ENCODE results near the gene RTP4.

Gene RTP4

GRCh38 chr3:187368251-187369088, at the start of gene RTP4:
Gene RTP4, plus strand, starts transcription at chr3:187368385. Its CDS starts 57 bp downstream, at chr3:187368442.
- DNase-seq = peak; percentile 33 to 46

- DNase-seq = peak; percentile 34 to 39
These were observed 49.2 kb upstream of the RTP4 start for GRCh38 chr3:187318819-187319616.

GRCh38 chr3:187319699-187320302, 48.4 kb upstream of the RTP4 start:
- peak; percentile 14 to 31 for DNase-seq

- no peak for DNase-seq
These were observed 46.4 kb upstream of the RTP4 start for GRCh38 chr3:187321766-187322165.

- no peak for DNase-seq
These were observed 45.9 kb upstream of the RTP4 start for GRCh38 chr3:187322291-187322690.

- no peak for DNase-seq
These were observed 45.1 kb upstream of the RTP4 start for GRCh38 chr3:187323091-187323490.

GRCh38 chr3:187325632-187326031, 42.6 kb upstream of the RTP4 start:
- DNase-seq = no peak

GRCh38 chr3:187327845-187328244, 40.3 kb upstream of the RTP4 start:
- DNase-seq = no peak

GRCh38 chr3:187328691-187329090, 39.5 kb upstream of the RTP4 start:
- DNase-seq = no peak

GRCh38 chr3:187334904-187335303, 33.3 kb upstream of the RTP4 start:
- DNase-seq = no peak

GRCh38 chr3:187336322-187336721, 31.9 kb upstream of the RTP4 start:
- DNase-seq = no peak

GRCh38 chr3:187340578-187340977, 27.6 kb upstream of the RTP4 start:
- no peak for DNase-seq

- DNase-seq = no peak
These were observed 25.9 kb upstream of the RTP4 start for GRCh38 chr3:187342255-187342654.

- no peak for DNase-seq
These were observed 24.5 kb upstream of the RTP4 start for GRCh38 chr3:187343670-187344069.

GRCh38 chr3:187352581-187353575, 15.3 kb upstream of the RTP4 start:
- no peak for DNase-seq

GRCh38 chr3:187358068-187358467, 10.1 kb upstream of the RTP4 start:
- no peak for DNase-seq

- DNase-seq = no peak
These were observed 8.2 kb upstream of the RTP4 start for GRCh38 chr3:187359798-187360486.

- no peak for DNase-seq
These were observed 7.6 kb upstream of the RTP4 start for GRCh38 chr3:187360596-187360995.

GRCh38 chr3:187361835-187362234, 6.3 kb upstream of the RTP4 start:
- DNase-seq = no peak

GRCh38 chr3:187367561-187368103, 553 bp upstream of the RTP4 start:
- DNase-seq = peak in 1 of 2 donors; percentile 3

GRCh38 chr3:187369089-187369447, 883 bp downstream of the RTP4 start:
- no peak for DNase-seq
